ENCODE measurements around the gene ERP44. TPM values are rescaled to one million over a fixed set of nuclear protein-coding genes. Genes with fewer than 3 reads are reported as not detected.
"Not testable (repeated sequence)": the region's sequence is repeated elsewhere in the genome, so short reads cannot be mapped to it uniquely, and the experiment has no call there.

The ERP44 gene
- polyA plus RNA-seq, 3 donors: 18.4 to 74.0 (median 66.3) TPM

DNA sequence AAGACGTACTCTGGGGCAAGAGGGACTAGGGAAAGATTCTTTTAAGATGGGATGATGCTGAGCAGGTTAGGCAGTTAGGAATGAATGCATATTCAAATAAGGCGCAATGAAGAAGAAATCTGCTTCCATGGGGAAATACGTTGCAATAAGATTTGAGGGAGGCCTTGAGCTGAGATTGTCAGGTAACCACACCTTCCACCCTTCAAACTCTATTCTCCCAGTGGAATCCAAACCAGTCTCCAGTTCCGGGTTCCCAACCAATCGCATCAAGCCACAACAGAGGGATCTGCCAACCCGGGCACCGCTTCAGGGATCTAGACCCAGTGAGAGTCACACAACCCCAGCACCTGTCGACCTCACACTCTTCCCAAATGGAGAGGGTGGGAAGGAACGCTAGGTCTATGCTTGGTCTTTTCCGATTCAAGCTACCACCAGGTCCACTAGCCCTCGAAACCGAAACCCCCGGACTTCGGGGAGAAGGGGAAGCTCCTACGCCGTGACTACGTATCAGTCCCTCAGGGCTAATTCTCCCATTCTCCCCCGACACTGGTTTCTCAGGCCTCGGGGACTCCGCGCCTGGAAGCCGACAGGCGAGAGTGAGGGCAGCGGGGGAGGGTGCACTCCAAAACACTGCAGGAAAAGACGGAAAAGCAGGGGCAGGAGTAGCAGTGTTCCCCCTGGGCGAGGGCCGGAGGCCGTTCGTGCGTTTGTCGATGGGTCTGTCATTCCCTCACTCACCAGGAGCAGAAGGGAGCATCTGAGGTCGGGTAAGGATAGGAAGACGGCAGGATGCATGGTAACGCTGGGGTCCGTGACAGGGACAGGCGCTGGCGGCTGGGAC is 534 bp downstream of the ERP44 start:
- Histone ChIP-seq H3K4me3 (replicated peaks in 1 of 3; ENCODE audit: low read depth in 2 of 3, low read length in 3 of 3) (peak overlapping the region; percentile 83 to 97 (median 96)), H3K4me2 (replicated peaks; ENCODE audit: extremely low read depth, low read length, poor library complexity, severe bottlenecking) (peak overlapping the region; percentile 92), H3K27ac (ENCODE audit: low read depth in 1 of 2, low read length in 2 of 2) (peak overlapping the region; percentile 99 to 100), H3K9me3 (replicated peaks in 1 of 2; ENCODE audit: control insufficient read depth in 1 of 2, insufficient read depth in 1 of 2, low read length in 2 of 2) (no peaks in the 10 kb centered on the region), H3K9ac (ENCODE audit: insufficient read depth, low read length, poor library complexity, severe bottlenecking) (peak overlapping the region; percentile 98), H4K20me1 (ENCODE audit: insufficient read depth, low read length) (peaks cover 41% of the 10 kb centered on the region), H2AFZ (ENCODE audit: insufficient read depth, low read depth, low read length, poor library complexity, severe bottlenecking) (peak overlapping the region; percentile 94), H3K79me2 (ENCODE audit: insufficient read depth, low read length) (peaks cover 68% of the 10 kb centered on the region), H3K27me3 (ENCODE audit: control insufficient read depth in 2 of 2, insufficient read depth in 2 of 2, low read length in 2 of 2) (no peaks in the 10 kb centered on the region), H3K36me3 (replicated peaks in 1 of 2; ENCODE audit: control insufficient read depth in 1 of 2, insufficient read depth in 2 of 2, low read length in 2 of 2) (no peaks in the 10 kb centered on the region), H3K4me1 (ENCODE audit: control insufficient read depth in 1 of 2, insufficient read depth in 2 of 2, low read length in 2 of 2) (peaks cover 16 to 24% of the 10 kb centered on the region in 2 donors)
- Mint-ChIP-seq H3K9me3 (no peaks in the 10 kb centered on the region), H3K36me3 (peaks cover 6 to 10% of the 10 kb centered on the region in 2 donors), H3K27ac (peak overlapping the region; percentile 100), H3K27me3 (ENCODE audit: low read depth in 3 of 3) (peaks cover 0 to 4% (median 0%) of the 10 kb centered on the region in 3 donors), H3K4me1 (peaks cover 34% of the 10 kb centered on the region), H3K4me3 (peak overlapping the region; percentile 100)
- intact Hi-C loops (cut with micrococcal nuclease): loop anchor here in 1 of 2 donors (10.0 kb wide), 3 partner anchors 273 to 1297 kb away; partner anchors contain the start of genes MRPL50, NR4A3 and ZNF189
- 2% methylated on average over 29 of the region's 37 CpGs for WGBS (ENCODE audit: insufficient coverage)
- DNase-seq: peak; percentile 68 to 78 (median 70)
- TF ChIP-seq, protein P1, sequence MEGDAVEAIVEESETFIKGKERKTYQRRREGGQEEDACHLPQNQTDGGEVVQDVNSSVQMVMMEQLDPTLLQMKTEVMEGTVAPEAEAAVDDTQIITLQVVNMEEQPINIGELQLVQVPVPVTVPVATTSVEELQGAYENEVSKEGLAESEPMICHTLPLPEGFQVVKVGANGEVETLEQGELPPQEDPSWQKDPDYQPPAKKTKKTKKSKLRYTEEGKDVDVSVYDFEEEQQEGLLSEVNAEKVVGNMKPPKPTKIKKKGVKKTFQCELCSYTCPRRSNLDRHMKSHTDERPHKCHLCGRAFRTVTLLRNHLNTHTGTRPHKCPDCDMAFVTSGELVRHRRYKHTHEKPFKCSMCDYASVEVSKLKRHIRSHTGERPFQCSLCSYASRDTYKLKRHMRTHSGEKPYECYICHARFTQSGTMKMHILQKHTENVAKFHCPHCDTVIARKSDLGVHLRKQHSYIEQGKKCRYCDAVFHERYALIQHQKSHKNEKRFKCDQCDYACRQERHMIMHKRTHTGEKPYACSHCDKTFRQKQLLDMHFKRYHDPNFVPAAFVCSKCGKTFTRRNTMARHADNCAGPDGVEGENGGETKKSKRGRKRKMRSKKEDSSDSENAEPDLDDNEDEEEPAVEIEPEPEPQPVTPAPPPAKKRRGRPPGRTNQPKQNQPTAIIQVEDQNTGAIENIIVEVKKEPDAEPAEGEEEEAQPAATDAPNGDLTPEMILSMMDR (IDR thresholded peaks at IDR 0.05): no peak

DNA sequence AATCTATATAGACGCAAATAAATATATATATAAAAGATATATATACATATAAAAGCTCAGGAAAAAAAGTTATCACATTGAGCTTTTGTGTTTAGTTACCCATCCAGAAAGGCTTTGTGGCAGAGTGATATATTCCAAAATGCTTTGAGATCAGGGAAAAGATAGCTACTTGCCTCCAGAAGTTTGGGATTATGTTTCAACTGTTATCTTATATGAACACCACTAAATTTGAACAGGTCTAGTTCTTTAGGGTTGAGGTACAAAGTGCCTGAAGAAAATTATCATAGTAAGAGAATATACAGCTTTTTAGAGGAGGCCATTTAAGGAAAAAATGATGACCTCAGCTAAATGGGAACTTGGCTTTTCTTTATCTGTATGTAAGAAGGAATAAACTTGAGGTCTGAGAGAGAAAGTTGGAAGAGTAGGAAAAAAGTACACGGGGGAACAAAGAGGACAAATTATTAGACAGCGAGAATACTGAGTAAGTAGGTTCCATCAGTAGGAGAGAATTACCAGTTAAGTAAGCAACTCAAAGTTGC is 2.4 kb downstream of the ERP44 start:
- no peak overlapping the region for H2AFZ ChIP-seq (ENCODE audit: insufficient read depth, low read depth, low read length, poor library complexity, severe bottlenecking)
- no peak overlapping the region for H3K4me3 ChIP-seq (replicated peaks in 1 of 3; ENCODE audit: low read depth in 2 of 3, low read length in 3 of 3)
- intact Hi-C loops (cut with micrococcal nuclease): loop anchor here in 1 of 2 donors (10.0 kb wide), 3 partner anchors 272 to 1298 kb away; partner anchors contain the start of genes MRPL50, NR4A3 and ZNF189
- TF ChIP-seq, protein P1 (IDR thresholded peaks at IDR 0.05): no peak
- H3K4me1 ChIP-seq (ENCODE audit: control insufficient read depth in 1 of 2, insufficient read depth in 2 of 2, low read length in 2 of 2): peaks cover 16 to 24% of the 10 kb centered on the region in 2 donors
- no peaks in the 10 kb centered on the region for H3K9me3 ChIP-seq (replicated peaks in 1 of 2; ENCODE audit: control insufficient read depth in 1 of 2, insufficient read depth in 1 of 2, low read length in 2 of 2)
- Mint-ChIP-seq H3K36me3 (peaks cover 2 to 12% of the 10 kb centered on the region in 2 donors), H3K27ac (peak overlapping the region in 3 of 7 donors; percentile 1 to 2 (median 2)), H3K9me3 (no peaks in the 10 kb centered on the region), H3K4me3 (peak overlapping the region in 1 of 2 donors; percentile 24), H3K4me1 (peaks cover 37% of the 10 kb centered on the region), H3K27me3 (ENCODE audit: low read depth in 3 of 3) (peaks cover 0 to 2% (median 0%) of the 10 kb centered on the region in 3 donors)
- no peaks in the 10 kb centered on the region for H3K27me3 ChIP-seq (ENCODE audit: control insufficient read depth in 2 of 2, insufficient read depth in 2 of 2, low read length in 2 of 2)
- H4K20me1 ChIP-seq (ENCODE audit: insufficient read depth, low read length): peaks cover 59% of the 10 kb centered on the region
- H3K27ac ChIP-seq (ENCODE audit: low read depth in 1 of 2, low read length in 2 of 2): peak overlapping the region in 1 of 2 donors; percentile 100
- WGBS (ENCODE audit: insufficient coverage): no CpG with 5 or more reads among the region's 3 CpGs
- peaks cover 86% of the 10 kb centered on the region for H3K79me2 ChIP-seq (ENCODE audit: insufficient read depth, low read length)
- no peaks in the 10 kb centered on the region for H3K36me3 ChIP-seq (replicated peaks in 1 of 2; ENCODE audit: control insufficient read depth in 1 of 2, insufficient read depth in 2 of 2, low read length in 2 of 2)
- no peak overlapping the region for H3K9ac ChIP-seq (ENCODE audit: insufficient read depth, low read length, poor library complexity, severe bottlenecking)
- no peak for DNase-seq
- no peak overlapping the region for H3K4me2 ChIP-seq (replicated peaks; ENCODE audit: extremely low read depth, low read length, poor library complexity, severe bottlenecking)

DNA sequence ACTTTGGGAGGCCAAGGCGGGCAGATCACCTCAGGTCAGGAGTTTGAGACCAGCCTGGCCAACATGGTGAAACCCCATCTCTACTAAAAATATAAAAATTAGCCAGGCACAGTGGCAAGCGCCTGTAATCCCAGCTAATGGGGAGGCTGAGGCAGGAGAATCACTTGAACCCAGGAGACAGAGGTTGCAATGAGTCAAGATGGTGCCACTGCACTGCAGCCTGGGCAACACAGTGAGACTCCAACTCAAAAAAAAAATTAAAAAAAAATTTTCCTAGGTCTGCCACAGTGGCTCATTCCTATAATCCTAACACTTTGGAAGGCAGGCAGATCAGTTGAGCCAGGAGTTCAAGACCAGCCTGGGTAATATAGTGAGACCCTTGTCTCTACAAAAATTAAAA is 4.4 kb downstream of the ERP44 start:
- H3K9me3 Mint-ChIP-seq; H3K27me3 ChIP-seq (ENCODE audit: control insufficient read depth in 2 of 2, insufficient read depth in 2 of 2, low read length in 2 of 2); H3K9ac ChIP-seq (ENCODE audit: insufficient read depth, low read length, poor library complexity, severe bottlenecking); H3K4me2 ChIP-seq (replicated peaks; ENCODE audit: extremely low read depth, low read length, poor library complexity, severe bottlenecking); H3K27ac Mint-ChIP-seq; H3K27me3 Mint-ChIP-seq (ENCODE audit: low read depth in 3 of 3); H3K4me3 Mint-ChIP-seq; H3K9me3 ChIP-seq (replicated peaks in 1 of 2; ENCODE audit: control insufficient read depth in 1 of 2, insufficient read depth in 1 of 2, low read length in 2 of 2); H2AFZ ChIP-seq (ENCODE audit: insufficient read depth, low read depth, low read length, poor library complexity, severe bottlenecking); H3K27ac ChIP-seq (ENCODE audit: low read depth in 1 of 2, low read length in 2 of 2); H3K4me3 ChIP-seq (replicated peaks in 1 of 3; ENCODE audit: low read depth in 2 of 3, low read length in 3 of 3); H3K36me3 ChIP-seq (replicated peaks in 1 of 2; ENCODE audit: control insufficient read depth in 1 of 2, insufficient read depth in 2 of 2, low read length in 2 of 2); DNase-seq: not testable (repeated sequence)
- intact Hi-C loops (cut with micrococcal nuclease): loop anchor here in 1 of 2 donors (10.0 kb wide), 3 partner anchors 270 to 1300 kb away; partner anchors contain the start of genes MRPL50, NR4A3 and ZNF189
- peaks cover 34% of the 10 kb centered on the region for H3K4me1 Mint-ChIP-seq
- peaks cover 98% of the 10 kb centered on the region for H3K79me2 ChIP-seq (ENCODE audit: insufficient read depth, low read length)
- peaks cover 79% of the 10 kb centered on the region for H4K20me1 ChIP-seq (ENCODE audit: insufficient read depth, low read length)
- WGBS (ENCODE audit: insufficient coverage): 100% methylated on average over 1 of the region's 2 CpGs
- H3K36me3 Mint-ChIP-seq: peaks cover 2 to 10% of the 10 kb centered on the region in 2 donors
- H3K4me1 ChIP-seq (ENCODE audit: control insufficient read depth in 1 of 2, insufficient read depth in 2 of 2, low read length in 2 of 2): peaks cover 8 to 15% of the 10 kb centered on the region in 2 donors

All from CD14-positive monocyte (primary cell).